HG03175 (cell line): ENCODE results near the gene BBC3.

Experiments
- ATAC-seq: cut with Tn5 transposase; IDR thresholded peaks from one replicate; pipeline ENCODE4 v1.9.1; 2021; ENCODE audit warnings: mild to moderate bottlenecking, moderate library complexity; ENCODE audit not compliant: unreplicated experiment

Gene BBC3

DNA sequence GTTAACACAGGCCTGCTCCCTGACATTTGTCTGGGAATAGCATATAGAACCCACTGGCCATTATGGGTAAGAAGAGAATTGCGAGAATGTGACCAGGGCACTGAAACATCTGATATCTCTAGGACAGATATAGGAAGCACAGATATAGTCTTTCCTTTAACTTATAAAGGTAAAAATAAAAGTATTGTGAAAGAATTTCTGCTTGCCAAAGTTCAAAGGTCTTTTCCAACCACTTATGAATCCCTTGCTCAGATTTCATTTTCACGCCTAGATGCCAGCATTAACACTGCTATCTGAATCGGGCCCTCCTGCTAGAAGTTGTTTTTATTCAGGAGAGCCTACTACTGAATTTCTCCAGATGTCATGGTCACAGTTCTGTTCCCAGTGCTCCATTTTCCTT lies 27.7 kb downstream of the BBC3 start:
- no peak for ATAC-seq

DNA sequence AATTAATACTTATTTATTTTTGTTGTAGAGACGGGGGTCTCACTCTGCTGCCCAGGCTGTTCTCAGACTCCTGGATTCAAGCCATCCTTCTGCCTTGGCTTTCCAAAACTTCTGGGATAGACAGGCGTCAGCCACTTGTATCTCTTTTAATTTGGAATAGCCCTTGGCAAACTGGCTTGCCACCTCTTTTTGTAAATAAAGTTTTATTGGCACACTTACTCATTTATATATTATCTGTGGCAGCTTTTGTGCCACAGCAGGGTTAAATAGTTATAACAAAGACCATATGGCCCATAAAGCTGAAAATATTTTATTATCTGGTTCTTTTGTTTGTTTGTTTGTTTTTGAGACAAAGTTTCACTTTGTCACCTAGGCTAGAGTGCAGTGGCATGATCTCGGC lies 30.5 kb downstream of the BBC3 start:
- no peak for ATAC-seq

DNA sequence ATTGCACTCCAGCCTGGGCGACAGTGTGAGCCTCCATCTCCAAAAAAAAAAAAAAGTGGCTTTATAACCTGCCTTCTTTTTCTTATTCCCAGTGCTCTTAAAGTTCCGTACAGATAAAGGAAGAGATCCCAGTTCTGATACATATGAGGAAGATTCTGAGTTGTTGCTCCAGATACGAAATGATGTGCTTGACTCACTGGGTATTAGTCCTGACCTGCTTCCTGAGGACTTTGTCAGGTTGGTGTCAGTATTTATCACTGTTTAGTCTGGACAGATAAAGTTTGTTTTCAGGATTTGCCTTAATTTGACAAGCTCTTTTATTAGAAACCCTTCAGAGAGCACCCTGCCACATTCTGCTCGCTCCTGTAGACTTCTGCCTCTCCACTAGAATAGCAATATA lies 33.9 kb downstream of the BBC3 start:
- ATAC-seq: no peak

- no peak for ATAC-seq
These were observed 35.6 kb downstream of the BBC3 start for GRCh38 chr19:47195434-47195833.

GRCh38 chr19:47190167-47190727 lies 40.8 kb downstream of the BBC3 start:
- ATAC-seq: no peak

- no peak for ATAC-seq
These were observed 42.4 kb downstream of the BBC3 start for GRCh38 chr19:47188507-47189033.

- ATAC-seq: no peak
These were observed 43.2 kb downstream of the BBC3 start for GRCh38 chr19:47187797-47188196.

DNA sequence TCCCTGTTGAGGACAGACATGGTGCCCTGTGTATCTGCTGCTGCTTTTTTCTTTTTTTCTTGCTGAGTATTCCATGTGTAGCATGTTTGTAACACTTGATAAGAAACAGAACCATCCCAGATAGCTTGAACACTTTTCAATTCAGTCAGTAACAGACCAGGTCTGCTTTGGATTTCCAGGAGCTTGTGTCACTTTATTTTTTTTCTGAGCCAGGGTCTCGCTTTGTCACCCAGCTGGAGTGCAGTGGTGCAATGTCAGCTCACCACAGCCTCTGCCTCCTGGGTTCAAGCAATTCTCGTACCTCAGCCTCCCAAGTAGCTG lies 43.7 kb downstream of the BBC3 start:
- ATAC-seq: no peak

DNA sequence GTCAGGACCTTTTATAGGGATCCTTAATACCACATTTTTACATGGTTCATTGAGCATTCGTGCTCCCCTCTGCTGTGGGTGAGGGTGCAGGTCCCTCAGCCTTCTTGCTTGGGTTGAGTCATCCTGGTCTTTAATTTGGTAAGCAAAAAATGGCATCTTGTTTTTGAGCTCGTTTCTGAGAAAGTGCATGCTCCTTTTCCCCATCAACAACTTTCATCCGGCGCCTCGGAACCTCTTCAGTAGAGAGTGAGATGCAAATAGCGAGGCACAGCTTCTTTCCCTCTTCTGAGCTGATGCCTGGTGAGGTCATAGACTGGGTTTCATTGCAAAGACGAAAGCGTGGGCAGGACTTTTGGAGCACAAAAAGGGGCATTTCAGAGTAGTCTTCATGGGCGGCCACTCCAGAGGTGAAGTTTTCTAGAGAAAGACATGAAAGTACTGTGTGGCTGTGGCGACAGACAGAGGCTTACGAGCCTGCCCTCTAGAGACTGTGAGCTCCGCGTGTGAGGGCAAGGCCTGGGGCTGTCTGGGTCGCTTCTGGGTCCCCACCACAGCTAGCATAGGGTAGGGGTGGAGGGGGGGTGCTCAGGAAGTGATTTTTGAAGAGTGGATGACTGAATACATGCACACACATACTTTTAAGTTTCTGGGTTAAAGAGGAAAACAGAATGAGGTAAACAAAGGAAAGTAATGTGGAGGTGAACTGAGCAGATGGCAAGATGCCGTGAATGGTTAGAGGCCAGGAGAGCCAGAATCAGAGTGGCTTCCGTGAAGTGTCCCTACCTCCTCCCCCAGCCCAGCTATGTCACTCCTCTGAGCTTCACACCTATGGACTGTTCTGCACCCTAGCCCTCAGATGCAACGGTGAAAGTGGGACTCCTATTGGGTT lies 44.3 kb downstream of the BBC3 start:
- peak; percentile 79 for ATAC-seq

- no peak for ATAC-seq
These were observed 47.4 kb downstream of the BBC3 start for GRCh38 chr19:47183601-47184000.

- no peak for ATAC-seq
These were observed 51.2 kb downstream of the BBC3 start for GRCh38 chr19:47179653-47180310.

DNA sequence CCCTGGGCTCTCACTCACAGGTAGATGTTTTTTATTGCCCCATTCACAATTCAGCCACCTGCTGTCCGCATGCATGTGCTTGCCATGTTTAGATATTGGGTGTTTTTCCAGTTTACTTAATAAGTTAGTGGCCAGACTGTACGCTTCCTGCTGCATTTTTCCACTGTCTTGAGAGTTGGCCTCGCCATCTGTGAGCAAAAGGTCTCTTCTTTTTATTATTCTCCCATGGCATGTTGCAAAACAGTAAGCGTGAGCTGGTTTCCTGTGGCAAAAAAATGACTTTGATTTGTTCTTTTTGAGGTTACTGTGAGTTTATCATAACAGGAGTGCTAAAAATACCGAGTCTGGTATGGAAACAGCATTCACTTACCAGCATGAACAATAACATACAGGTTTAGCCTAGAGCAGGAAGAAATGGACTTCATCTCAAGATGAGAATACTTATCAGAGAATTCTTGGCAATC lies 54.3 kb downstream of the BBC3 start:
- ATAC-seq: no peak

DNA sequence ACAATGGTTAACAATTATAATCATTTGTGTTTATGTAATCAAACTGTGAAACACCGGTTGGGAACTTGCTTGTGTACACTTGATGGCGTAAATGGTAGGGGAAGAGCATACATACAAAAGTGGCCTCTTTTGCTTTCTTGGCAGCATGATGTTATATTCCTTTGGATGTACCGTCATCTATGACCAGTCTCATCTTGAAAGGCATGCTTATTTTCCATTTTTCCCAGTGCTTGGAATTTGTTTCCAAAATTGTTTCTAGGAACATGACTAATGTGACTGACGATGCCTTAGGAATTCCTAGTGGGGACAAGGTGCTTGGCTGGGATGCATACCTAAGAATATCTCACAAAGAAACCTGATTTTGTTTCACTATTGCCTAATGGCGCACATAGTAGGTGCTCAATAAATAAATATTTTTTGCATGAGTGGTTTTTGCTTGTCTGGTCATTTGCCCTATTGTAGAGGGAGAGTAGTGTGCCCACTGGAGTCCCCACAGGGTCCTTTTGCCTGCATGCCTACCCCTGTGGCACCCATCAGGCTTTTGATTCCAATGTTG lies 54.9 kb downstream of the BBC3 start:
- no peak for ATAC-seq

GRCh38 chr19:47172666-47173455 lies 58.1 kb downstream of the BBC3 start:
- no peak for ATAC-seq
